H9 (cell line): ENCODE data around the gene PXN. TPM values are rescaled to one million over a fixed set of nuclear protein-coding genes. Genes with fewer than 3 reads are reported as not detected.

Source experiments
- DNase-seq: peaks from one replicate; pipeline ENCODE4 v3.0.0-alpha.2; 2017
- H2AFZ ChIP-seq: one replicate; pipeline ENCODE4 v1.6.1; 2013; ENCODE audit warnings: mild to moderate bottlenecking, low read length, control low read depth, moderate library complexity
- H2AK5ac ChIP-seq: 2 replicates; pipeline ENCODE4 v1.6.1; 2013; ENCODE audit warnings: low read length, control low read depth, mixed read lengths; ENCODE audit not compliant: insufficient read length
- H2BK120ac ChIP-seq: one replicate; pipeline ENCODE4 v1.6.1; 2013; ENCODE audit warnings: low read depth, mild to moderate bottlenecking, low read length, control low read depth, inconsistent platforms; ENCODE audit not compliant: poor library complexity, severe bottlenecking
- H2BK12ac ChIP-seq: 2 replicates; pipeline ENCODE4 v1.6.1; 2013; ENCODE audit warnings: low read length, control low read depth, mixed read lengths, low read depth; ENCODE audit not compliant: insufficient read length
- H2BK15ac ChIP-seq: 2 replicates; pipeline ENCODE4 v1.6.1; 2013; ENCODE audit warnings: low read depth, low read length, control low read depth
- H2BK20ac ChIP-seq: one replicate; pipeline ENCODE4 v1.6.1; 2013; ENCODE audit warnings: low read depth, mild to moderate bottlenecking, low read length, control low read depth, inconsistent platforms; ENCODE audit not compliant: poor library complexity, severe bottlenecking
- H2BK5ac ChIP-seq: 2 replicates; pipeline ENCODE4 v1.6.1; 2013; ENCODE audit warnings: low read length, control low read depth, mixed read lengths; ENCODE audit not compliant: insufficient read length
- H3K14ac ChIP-seq: 2 replicates; pipeline ENCODE4 v1.6.1; 2013; ENCODE audit warnings: low read length, control low read depth; ENCODE audit not compliant: insufficient read depth
- H3K18ac ChIP-seq: 2 replicates; pipeline ENCODE4 v1.6.1; 2013; ENCODE audit warnings: low read depth, mild to moderate bottlenecking, mixed read lengths, low read length, control low read depth; ENCODE audit not compliant: insufficient read length
- H3K23ac ChIP-seq: 2 replicates; pipeline ENCODE4 v1.6.1; 2013; ENCODE audit warnings: low read length, control low read depth, mixed read lengths, low read depth; ENCODE audit not compliant: insufficient read length
- H3K23me2 ChIP-seq: 2 replicates; pipeline ENCODE4 v1.6.1; 2013; ENCODE audit warnings: low read depth, mild to moderate bottlenecking, mixed read lengths, low read length, control low read depth; ENCODE audit not compliant: insufficient read length, poor library complexity, severe bottlenecking
- H3K27ac ChIP-seq: 2 replicates; pipeline ENCODE4 v1.5.1; 2013; ENCODE audit warnings: low read length, control low read depth, mixed read lengths, low read depth; ENCODE audit not compliant: insufficient read length
- H3K27me3 ChIP-seq: 2 replicates; pipeline ENCODE4 v1.6.1; 2013; ENCODE audit warnings: low read length, control low read depth, inconsistent platforms; ENCODE audit not compliant: insufficient read depth
- H3K4ac ChIP-seq: 2 replicates; pipeline ENCODE4 v1.6.1; 2013; ENCODE audit warnings: low read depth, mild to moderate bottlenecking, control low read depth, inconsistent platforms, low read length, moderate library complexity
- H3K4me1 ChIP-seq: 2 replicates; pipeline ENCODE4 v1.6.1; 2013; ENCODE audit warnings: low read length, control low read depth, inconsistent platforms; ENCODE audit not compliant: insufficient read depth
- H3K4me2 ChIP-seq: 2 replicates; pipeline ENCODE4 v1.6.1; 2013; ENCODE audit warnings: low read length, control low read depth, mixed read lengths; ENCODE audit not compliant: insufficient read length, insufficient read depth
- H3K56ac ChIP-seq: 2 replicates; pipeline ENCODE4 v1.6.1; 2013; ENCODE audit warnings: low read depth, mild to moderate bottlenecking, mixed read lengths, low read length, control low read depth; ENCODE audit not compliant: insufficient read length
- H3K79me1 ChIP-seq: 2 replicates; pipeline ENCODE4 v1.6.1; 2013; ENCODE audit warnings: low read depth, mild to moderate bottlenecking, moderate library complexity, low read length, control low read depth, inconsistent platforms; ENCODE audit not compliant: insufficient read depth, poor library complexity, severe bottlenecking
- H3K79me2 ChIP-seq: 2 replicates; pipeline ENCODE4 v1.6.1; 2013; ENCODE audit warnings: low read length, control low read depth, inconsistent platforms; ENCODE audit not compliant: insufficient read depth
- H3K9ac ChIP-seq: 2 replicates; pipeline ENCODE4 v1.6.1; 2013; ENCODE audit warnings: low read length, control low read depth, mixed read lengths; ENCODE audit not compliant: insufficient read length; ENCODE audit errors: extremely low read depth
- H3K9me3 ChIP-seq: one replicate; pipeline ENCODE4 v1.6.1; 2013; ENCODE audit warnings: low read depth, low read length, inconsistent platforms; ENCODE audit not compliant: control insufficient read depth
- H3T11ph ChIP-seq: one replicate; pipeline ENCODE4 v1.6.1; 2013; ENCODE audit warnings: mild to moderate bottlenecking, low read length, control low read depth, inconsistent platforms
- H4K20me1 ChIP-seq: one replicate; pipeline ENCODE4 v1.6.1; 2013; ENCODE audit not compliant: control insufficient read depth, insufficient read length, insufficient read depth
- H4K5ac ChIP-seq: 2 replicates; pipeline ENCODE4 v1.6.1; 2013; ENCODE audit warnings: low read depth, mild to moderate bottlenecking, mixed read lengths, low read length, control low read depth; ENCODE audit not compliant: insufficient read length
- H4K8ac ChIP-seq: replicated peaks from 2 replicates; pipeline ENCODE4 v1.6.1; 2013; ENCODE audit warnings: low read length, control low read depth, mixed read lengths, low read depth; ENCODE audit not compliant: insufficient read length
- H4K91ac ChIP-seq: 2 replicates; pipeline ENCODE4 v1.6.1; 2013; ENCODE audit warnings: low read depth, mild to moderate bottlenecking, moderate library complexity, mixed read lengths, low read length, control low read depth; ENCODE audit not compliant: insufficient read length
- H3K27ac Mint-ChIP-seq, 3 experiments: 2 replicates in 2 of 3; 3 replicates in 1 of 3; pipeline ENCODE4 v1.8.0; 2020 to 2021; ENCODE audit warnings: mixed read lengths in 3 of 3, mild to moderate bottlenecking in 1 of 3, moderate library complexity in 1 of 3
- H3K27me3 Mint-ChIP-seq: 2 replicates; pipeline ENCODE4 v1.8.0; 2021; ENCODE audit warnings: low read depth, mild to moderate bottlenecking, moderate library complexity, mixed read lengths
- H3K36me3 Mint-ChIP-seq, 3 experiments: 2 replicates in 2 of 3; 3 replicates in 1 of 3; pipeline ENCODE4 v1.8.0; 2020 to 2021; ENCODE audit warnings: low read depth in 3 of 3, mixed read lengths in 3 of 3; ENCODE audit not compliant: insufficient read depth in 1 of 3
- H3K4me1 Mint-ChIP-seq, 2 experiments: 2 replicates each; pipeline ENCODE4 v1.8.0; 2020; ENCODE audit warnings: mixed read lengths in 2 of 2
- H3K4me3 Mint-ChIP-seq, 2 experiments: 2 replicates in 1 of 2; 3 replicates in 1 of 2; pipeline ENCODE4 v1.8.0; 2020 to 2021; ENCODE audit warnings: mild to moderate bottlenecking in 2 of 2, mixed read lengths in 2 of 2, moderate library complexity in 1 of 2
- H3K9me3 Mint-ChIP-seq, 2 experiments: 2 replicates in 1 of 2; 3 replicates in 1 of 2; pipeline ENCODE4 v1.8.0; 2020; ENCODE audit warnings: mild to moderate bottlenecking in 2 of 2, mixed read lengths in 2 of 2, moderate library complexity in 1 of 2
- CTCF ChIP-seq: fragments of 200-600 bp; sonication (generic); conservative IDR thresholded peaks from 3 replicates; pipeline ENCODE4 v1.8.0; 2021; ENCODE audit warnings: antibody characterized with exemption, mild to moderate bottlenecking
- WGBS: extraction: QIAGEN DNeasy Blood & Tissue Kit; methylation state at CpG from one replicate; pipeline ENCODE4 v1.1.7; 2013; ENCODE audit warnings: missing lambda C conversion rate, low lambda C conversion rate, mixed read lengths; ENCODE audit not compliant: insufficient read length; ENCODE audit errors: extremely low coverage; 5-methylcytosine and 5-hydroxymethylcytosine counted together
- total RNA-seq: library from RNA; stranded (reverse); gene quantifications from 2 replicates; pipeline ENCODE4 v1.2.1, GENCODE V29; 2021

PXN gene
- total RNA-seq, 1 experiment from 2014 or later, result 92.8 TPM

- H3K56ac ChIP-seq, result no peak overlapping the region
- no peak overlapping the region for H2BK20ac ChIP-seq
- Mint-ChIP-seq H3K27ac (no peak overlapping the region), H3K4me1 (no peaks in the 10 kb centered on the region), H3K4me3 (no peak overlapping the region), H3K27me3 (no peaks in the 10 kb centered on the region; the same call in 1 of the 2 replicates), H3K36me3 (peaks cover 6 to 15% (median 8%) of the 10 kb centered on the region in 3 experiments), H3K9me3 (peaks cover 14 to 16% of the 10 kb centered on the region in 2 experiments)
- no peak overlapping the region for H2AFZ ChIP-seq
- no peak overlapping the region for H2BK120ac ChIP-seq
- H4K91ac ChIP-seq, result no peak overlapping the region
- H3K4me1 ChIP-seq, result no peaks in the 10 kb centered on the region
- no peaks in the 10 kb centered on the region for H3K23me2 ChIP-seq
- no peak for DNase-seq
- H2BK12ac ChIP-seq, result no peak overlapping the region
- H2BK15ac ChIP-seq, result no peak overlapping the region
- WGBS, result no CpG with 5 or more reads among the region's 6 CpGs
- no peak overlapping the region for H2BK5ac ChIP-seq
- H3K9ac ChIP-seq, result no peak overlapping the region
- H3K27ac ChIP-seq, result no peak overlapping the region
- no peak overlapping the region for H3K23ac ChIP-seq
- H3K27me3 ChIP-seq, result no peaks in the 10 kb centered on the region
- H2AK5ac ChIP-seq, result no peak overlapping the region
- H3K79me1 ChIP-seq, result no peaks in the 10 kb centered on the region
- no peak overlapping the region for H4K5ac ChIP-seq
- no peak overlapping the region for H3T11ph ChIP-seq
- peaks cover 6% of the 10 kb centered on the region for H3K9me3 ChIP-seq
- H3K4me2 ChIP-seq, result no peak overlapping the region
- no peak overlapping the region for H3K4ac ChIP-seq
- no peak overlapping the region for H4K8ac ChIP-seq
- no peaks in the 10 kb centered on the region for H3K79me2 ChIP-seq
- H3K18ac ChIP-seq, result no peak overlapping the region
- no peaks in the 10 kb centered on the region for H4K20me1 ChIP-seq
- TF ChIP-seq CTCF, result no peak
- H3K14ac ChIP-seq, result no peak overlapping the region
Observed at GRCh38 chr12:120276734-120277133, 11.2 kb upstream of the PXN start.
